ENCODE measurements around the gene MYRIP.
A peak's percentile ranks its signal among the peaks of the same experiment; 100 is the strongest.

MYRIP gene

GRCh38 chr3:40299721-40300335 lies 490.4 kb downstream of the MYRIP start:
- TF ChIP-seq MAX (IDR thresholded peaks at IDR 0.05; ENCODE audit: low read depth, low read length): no peak
- no peak for TF ChIP-seq MYC (IDR thresholded peaks at IDR 0.05; ENCODE audit: low read depth, low read length)
- TF ChIP-seq POLR2A (IDR thresholded peaks at IDR 0.05; ENCODE audit: extremely low read depth, insufficient read length): no peak
- TF ChIP-seq CTCF (IDR thresholded peaks at IDR 0.05; ENCODE audit: low read depth, low read length): no peak
- peak; percentile 90 for DNase-seq (ENCODE audit: low read depth)

GRCh38 chr3:40302784-40303183 lies 493.4 kb downstream of the MYRIP start:
- TF ChIP-seq MYC (IDR thresholded peaks at IDR 0.05; ENCODE audit: low read depth, low read length) (no peak), MAX (IDR thresholded peaks at IDR 0.05; ENCODE audit: low read depth, low read length) (no peak), POLR2A (IDR thresholded peaks at IDR 0.05; ENCODE audit: extremely low read depth, insufficient read length) (no peak)
- DNase-seq (ENCODE audit: low read depth): no peak
- H3K4me3 ChIP-seq (ENCODE audit: low read depth, low read length): no peak overlapping the region

More at GRCh38 chr3:40299721-40300335, 490.4 kb downstream of the MYRIP start:
- H3K4me3 ChIP-seq (ENCODE audit: low read depth, low read length): no peak overlapping the region

GRCh38 chr3:40304352-40304751 lies 494.9 kb downstream of the MYRIP start:
- no peak overlapping the region for H3K4me3 ChIP-seq (ENCODE audit: low read depth, low read length)
- TF ChIP-seq MAX (IDR thresholded peaks at IDR 0.05; ENCODE audit: low read depth, low read length) (no peak), CTCF (IDR thresholded peaks at IDR 0.05; ENCODE audit: low read depth, low read length) (no peak), POLR2A (IDR thresholded peaks at IDR 0.05; ENCODE audit: extremely low read depth, insufficient read length) (no peak), MYC (IDR thresholded peaks at IDR 0.05; ENCODE audit: low read depth, low read length) (no peak)
- DNase-seq (ENCODE audit: low read depth): no peak

- TF ChIP-seq POLR2A (IDR thresholded peaks at IDR 0.05; ENCODE audit: extremely low read depth, insufficient read length): no peak
- no peak for TF ChIP-seq MYC (IDR thresholded peaks at IDR 0.05; ENCODE audit: low read depth, low read length)
- no peak for TF ChIP-seq MAX (IDR thresholded peaks at IDR 0.05; ENCODE audit: low read depth, low read length)
- TF ChIP-seq CTCF (IDR thresholded peaks at IDR 0.05; ENCODE audit: low read depth, low read length): no peak
- no peak overlapping the region for H3K4me3 ChIP-seq (ENCODE audit: low read depth, low read length)
- no peak for DNase-seq (ENCODE audit: low read depth)
These were observed 496.9 kb downstream of the MYRIP start for GRCh38 chr3:40306336-40306735.

GRCh38 chr3:40307176-40307575 lies 497.8 kb downstream of the MYRIP start:
- DNase-seq (ENCODE audit: low read depth): no peak
- TF ChIP-seq CTCF (IDR thresholded peaks at IDR 0.05; ENCODE audit: low read depth, low read length) (no peak), POLR2A (IDR thresholded peaks at IDR 0.05; ENCODE audit: extremely low read depth, insufficient read length) (no peak), MAX (IDR thresholded peaks at IDR 0.05; ENCODE audit: low read depth, low read length) (no peak)
- H3K4me3 ChIP-seq (ENCODE audit: low read depth, low read length): no peak overlapping the region

- H3K4me3 ChIP-seq (ENCODE audit: low read depth, low read length): peak overlapping the region; percentile 63
- TF ChIP-seq MAX (IDR thresholded peaks at IDR 0.05; ENCODE audit: low read depth, low read length) (no peak), POLR2A (IDR thresholded peaks at IDR 0.05; ENCODE audit: extremely low read depth, insufficient read length) (no peak), CTCF (IDR thresholded peaks at IDR 0.05; ENCODE audit: low read depth, low read length) (no peak), MYC (IDR thresholded peaks at IDR 0.05; ENCODE audit: low read depth, low read length) (no peak)
- no peak for DNase-seq (ENCODE audit: low read depth)
These were observed 499.5 kb downstream of the MYRIP start for GRCh38 chr3:40308725-40309417.
